Measurements from ENCODE around the gene PLCXD3. TPM values are rescaled to one million over a fixed set of nuclear protein-coding genes. Genes with fewer than 3 reads are reported as not detected.
"Not testable (repeated sequence)": the region's sequence is repeated elsewhere in the genome, so short reads cannot be mapped to it uniquely, and the experiment has no call there.

Gene PLCXD3
- total and polyA plus RNA-seq, 2 of the 4 experiments (the other 2 are of a cell fraction): under 0.01 to 0.02 TPM

DNA sequence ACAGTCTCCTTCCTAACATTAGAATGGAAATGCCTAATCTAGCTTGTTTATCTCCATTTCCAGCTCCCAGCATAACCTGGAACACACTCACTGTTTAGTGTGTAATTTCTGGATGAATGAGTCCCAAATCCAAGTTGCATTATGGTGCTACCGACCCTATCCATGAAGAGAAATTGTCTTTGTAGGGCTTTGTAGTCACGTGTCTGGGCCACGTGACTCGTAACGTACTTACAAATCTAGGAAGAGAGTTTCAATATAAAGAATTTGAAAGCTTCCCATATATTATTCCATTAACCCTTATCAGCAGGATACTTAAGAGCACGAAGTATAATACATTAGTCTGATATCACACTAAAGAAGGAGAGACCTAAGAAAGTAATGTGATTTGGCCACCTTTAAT lies 28.2 kb downstream of the PLCXD3 start:
- H3K4me3 ChIP-seq (ENCODE audit: insufficient read depth, low read depth, low read length): no peak overlapping the region
- ATAC-seq (ENCODE audit: low read depth): no peak
- no peak overlapping the region for H2BK120ac ChIP-seq (ENCODE audit: low read depth, low read length)
- no peak overlapping the region for H2BK15ac ChIP-seq (ENCODE audit: low read depth, low read length)
- no peak overlapping the region for H3K9ac ChIP-seq (ENCODE audit: low read depth, low read length)
- no peak overlapping the region for H2AFZ ChIP-seq (replicated peaks; ENCODE audit: low read length, poor library complexity)
- H3K9me3 ChIP-seq (ENCODE audit: control insufficient read depth, insufficient read depth, low read length): no peaks in the 10 kb centered on the region
- H4K5ac ChIP-seq (ENCODE audit: low read depth, low read length): no peak overlapping the region
- no peak overlapping the region for H2AK9ac ChIP-seq (replicated peaks; ENCODE audit: low read depth, low read length, poor library complexity)
- WGBS, 2 experiments (ENCODE audit: extremely low coverage in 2 of 2, insufficient read length in 1 of 2): no CpG with 5 or more reads among the region's 6 CpGs
- H3K23ac ChIP-seq (ENCODE audit: low read depth, low read length): no peak overlapping the region
- H3K56ac ChIP-seq (ENCODE audit: extremely low read depth, insufficient read depth, low read length): no peak overlapping the region
- no peaks in the 10 kb centered on the region for H3K4me1 ChIP-seq (ENCODE audit: control insufficient read depth, insufficient read depth, low read length)
- no peak for DNase-seq
- H4K91ac ChIP-seq (ENCODE audit: insufficient read depth, low read depth, low read length): no peak overlapping the region
- H3K4me2 ChIP-seq (ENCODE audit: low read depth, low read length): no peak overlapping the region
- dilution Hi-C loops (cut with HindIII; ENCODE audit: low sequenced_read_pairs, unreplicated experiment): no loop called here
- no peak overlapping the region for H3K27ac ChIP-seq (ENCODE audit: insufficient read depth, low read length)
- intact Hi-C loops (cut with micrococcal nuclease): no loop called here
- no peaks in the 10 kb centered on the region for H3K9me1 ChIP-seq (ENCODE audit: insufficient read depth, low read length)
- H3K27me3 ChIP-seq (ENCODE audit: control insufficient read depth, insufficient read depth, low read length): no peaks in the 10 kb centered on the region
- no peak overlapping the region for H2BK20ac ChIP-seq (ENCODE audit: low read depth, low read length)
- in situ Hi-C loops (cut with MboI; ENCODE audit: low sequenced_read_pairs): no loop called here
- TF ChIP-seq SMC3 (IDR thresholded peaks at IDR 0.05; ENCODE audit: low read depth, low read length) (no peak), POLR2A (IDR thresholded peaks at IDR 0.05; ENCODE audit: low read depth, low read length) (no peak), BHLHE40 (IDR thresholded peaks at IDR 0.05; ENCODE audit: low read depth, low read length) (no peak), RAD21 (IDR thresholded peaks at IDR 0.05; ENCODE audit: low read length) (no peak), MAZ (IDR thresholded peaks at IDR 0.05; ENCODE audit: borderline replicate concordance, low read depth, low read length) (no peak), MAFK (IDR thresholded peaks at IDR 0.05; ENCODE audit: low read depth, low read length) (no peak)
- TF ChIP-seq, protein P1, sequence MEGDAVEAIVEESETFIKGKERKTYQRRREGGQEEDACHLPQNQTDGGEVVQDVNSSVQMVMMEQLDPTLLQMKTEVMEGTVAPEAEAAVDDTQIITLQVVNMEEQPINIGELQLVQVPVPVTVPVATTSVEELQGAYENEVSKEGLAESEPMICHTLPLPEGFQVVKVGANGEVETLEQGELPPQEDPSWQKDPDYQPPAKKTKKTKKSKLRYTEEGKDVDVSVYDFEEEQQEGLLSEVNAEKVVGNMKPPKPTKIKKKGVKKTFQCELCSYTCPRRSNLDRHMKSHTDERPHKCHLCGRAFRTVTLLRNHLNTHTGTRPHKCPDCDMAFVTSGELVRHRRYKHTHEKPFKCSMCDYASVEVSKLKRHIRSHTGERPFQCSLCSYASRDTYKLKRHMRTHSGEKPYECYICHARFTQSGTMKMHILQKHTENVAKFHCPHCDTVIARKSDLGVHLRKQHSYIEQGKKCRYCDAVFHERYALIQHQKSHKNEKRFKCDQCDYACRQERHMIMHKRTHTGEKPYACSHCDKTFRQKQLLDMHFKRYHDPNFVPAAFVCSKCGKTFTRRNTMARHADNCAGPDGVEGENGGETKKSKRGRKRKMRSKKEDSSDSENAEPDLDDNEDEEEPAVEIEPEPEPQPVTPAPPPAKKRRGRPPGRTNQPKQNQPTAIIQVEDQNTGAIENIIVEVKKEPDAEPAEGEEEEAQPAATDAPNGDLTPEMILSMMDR (conservative IDR thresholded peaks at IDR 0.05; ENCODE audit: low read depth, low read length): no peak
- H2BK5ac ChIP-seq (ENCODE audit: low read depth, low read length, poor library complexity, severe bottlenecking): no peak overlapping the region
- ChIA-PET POLR2A (ENCODE audit: unreplicated experiment) (no interaction called here), CTCF (no interaction called here)
- H3K36me3 ChIP-seq (ENCODE audit: control insufficient read depth, insufficient read depth, low read length): no peaks in the 10 kb centered on the region
- no peak overlapping the region for H2AK5ac ChIP-seq (ENCODE audit: low read depth, low read length)
- no peaks in the 10 kb centered on the region for H3K79me1 ChIP-seq (ENCODE audit: low read depth in 1 of 2, low read length in 2 of 2)
- H4K20me1 ChIP-seq (ENCODE audit: insufficient read depth, low read length): no peaks in the 10 kb centered on the region
- BruUV-seq (replicated peaks): no TSS peak
- H3K4ac ChIP-seq (ENCODE audit: low read depth, low read length): no peak overlapping the region
- H4K8ac ChIP-seq (ENCODE audit: low read depth in 2 of 2, low read length in 2 of 2): no peak overlapping the region
- no peak overlapping the region for H3K14ac ChIP-seq (replicated peaks; ENCODE audit: low read depth, low read length)
- no peak overlapping the region for H3K18ac ChIP-seq (ENCODE audit: low read depth, low read length)

DNA sequence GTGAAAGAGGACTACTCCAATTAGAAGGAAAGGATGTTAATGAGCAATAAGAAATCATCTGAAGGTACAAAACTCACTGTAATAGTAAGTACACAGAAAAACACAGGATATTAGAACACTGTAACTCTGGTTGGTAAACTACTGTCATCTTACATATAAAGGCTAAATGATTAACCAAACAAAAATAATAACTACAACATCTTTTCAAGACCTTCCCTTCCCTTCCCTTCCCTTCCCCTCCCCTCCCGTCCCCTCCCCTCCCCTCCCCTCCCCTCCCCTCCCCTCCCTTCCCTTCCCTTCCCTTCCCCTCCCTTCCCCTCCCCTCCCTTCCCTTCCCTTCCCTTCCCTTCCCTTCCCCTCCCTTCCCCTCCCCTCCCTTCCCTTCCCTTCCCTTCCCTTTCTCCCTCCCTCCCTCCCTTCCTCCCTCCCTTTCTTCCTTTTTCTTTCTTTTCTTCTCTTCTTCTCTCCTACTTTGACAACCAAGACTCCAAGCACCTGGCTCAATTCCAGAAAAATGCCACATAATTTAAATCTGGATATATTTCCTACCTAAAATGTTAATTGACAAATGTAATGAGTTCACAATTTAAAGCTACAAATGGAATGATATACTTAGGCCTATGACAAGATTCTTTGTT lies 38.7 kb downstream of the PLCXD3 start:
- H3K36me3 ChIP-seq (ENCODE audit: control insufficient read depth, insufficient read depth, low read length); H3K9me1 ChIP-seq (ENCODE audit: insufficient read depth, low read length); H2AK9ac ChIP-seq (replicated peaks; ENCODE audit: low read depth, low read length, poor library complexity); H4K8ac ChIP-seq (ENCODE audit: low read depth in 2 of 2, low read length in 2 of 2); H2BK20ac ChIP-seq (ENCODE audit: low read depth, low read length); DNase-seq; H4K91ac ChIP-seq (ENCODE audit: insufficient read depth, low read depth, low read length); H3K23ac ChIP-seq (ENCODE audit: low read depth, low read length); H3K4ac ChIP-seq (ENCODE audit: low read depth, low read length); H4K20me1 ChIP-seq (ENCODE audit: insufficient read depth, low read length); H2BK15ac ChIP-seq (ENCODE audit: low read depth, low read length); H3K79me1 ChIP-seq (ENCODE audit: low read depth in 1 of 2, low read length in 2 of 2); intact Hi-C loops (cut with micrococcal nuclease); H3K14ac ChIP-seq (replicated peaks; ENCODE audit: low read depth, low read length); in situ Hi-C loops (cut with MboI; ENCODE audit: low sequenced_read_pairs); H3K9me3 ChIP-seq (ENCODE audit: control insufficient read depth, insufficient read depth, low read length); BruUV-seq (replicated peaks); H4K5ac ChIP-seq (ENCODE audit: low read depth, low read length); H2AFZ ChIP-seq (replicated peaks; ENCODE audit: low read length, poor library complexity); H3K4me1 ChIP-seq (ENCODE audit: control insufficient read depth, insufficient read depth, low read length); H3K9ac ChIP-seq (ENCODE audit: low read depth, low read length); H3K27ac ChIP-seq (ENCODE audit: insufficient read depth, low read length); H3K4me3 ChIP-seq (ENCODE audit: insufficient read depth, low read depth, low read length); H3K56ac ChIP-seq (ENCODE audit: extremely low read depth, insufficient read depth, low read length); POLR2A ChIA-PET (ENCODE audit: unreplicated experiment); H3K27me3 ChIP-seq (ENCODE audit: control insufficient read depth, insufficient read depth, low read length); H2BK5ac ChIP-seq (ENCODE audit: low read depth, low read length, poor library complexity, severe bottlenecking); CTCF ChIA-PET; H3K4me2 ChIP-seq (ENCODE audit: low read depth, low read length); H3K18ac ChIP-seq (ENCODE audit: low read depth, low read length); dilution Hi-C loops (cut with HindIII; ENCODE audit: low sequenced_read_pairs, unreplicated experiment); ATAC-seq (ENCODE audit: low read depth); H2BK120ac ChIP-seq (ENCODE audit: low read depth, low read length); H2AK5ac ChIP-seq (ENCODE audit: low read depth, low read length): not testable (repeated sequence)
- WGBS, 2 experiments (ENCODE audit: extremely low coverage in 2 of 2, insufficient read length in 1 of 2): no CpG with 5 or more reads among the region's 1 CpG

Data from IMR-90 (cell line).